ENCODE results near the gene SRGAP2C.
"Not testable (repeated sequence)": the region's sequence is repeated elsewhere in the genome, so short reads cannot be mapped to it uniquely, and the experiment has no call there.

DNA sequence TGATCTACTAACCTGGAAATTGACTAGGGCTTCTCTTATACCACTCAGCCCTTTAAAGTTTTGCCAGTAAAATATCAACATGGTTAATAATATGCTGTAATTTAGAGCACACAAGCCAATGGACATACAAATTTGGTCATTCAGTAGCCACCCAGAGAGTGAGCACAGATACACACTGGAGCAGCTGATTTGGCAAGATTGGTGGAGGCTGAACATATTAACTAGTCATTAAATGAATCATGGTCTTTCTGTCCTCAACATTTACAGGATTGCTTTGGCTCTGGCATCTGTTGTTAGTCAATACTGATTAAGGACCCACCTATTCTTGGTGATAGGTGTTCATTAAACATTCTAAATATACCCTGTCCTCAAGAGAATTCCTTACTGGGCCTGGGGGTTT lies 130.7 kb downstream of the SRGAP2C start:
- TF ChIP-seq CTCF (IDR thresholded peaks at IDR 0.05; ENCODE audit: low read depth, low read length, missing input control); SP1 (IDR thresholded peaks at IDR 0.05); JUND (IDR thresholded peaks at IDR 0.05); NR2F2 (IDR thresholded peaks at IDR 0.05); RAD21 (IDR thresholded peaks at IDR 0.05); TAF1 (conservative IDR thresholded peaks at IDR 0.05); RXRA (IDR thresholded peaks at IDR 0.05); FOXA1 (IDR thresholded peaks at IDR 0.05); YY1 (IDR thresholded peaks at IDR 0.05); HNF4A (conservative IDR thresholded peaks at IDR 0.05): not testable (repeated sequence)
- TF ChIP-seq, protein P1, sequence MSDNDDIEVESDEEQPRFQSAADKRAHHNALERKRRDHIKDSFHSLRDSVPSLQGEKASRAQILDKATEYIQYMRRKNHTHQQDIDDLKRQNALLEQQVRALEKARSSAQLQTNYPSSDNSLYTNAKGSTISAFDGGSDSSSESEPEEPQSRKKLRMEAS (IDR thresholded peaks at IDR 0.05), result not testable (repeated sequence)
- TF ChIP-seq, protein P2, sequence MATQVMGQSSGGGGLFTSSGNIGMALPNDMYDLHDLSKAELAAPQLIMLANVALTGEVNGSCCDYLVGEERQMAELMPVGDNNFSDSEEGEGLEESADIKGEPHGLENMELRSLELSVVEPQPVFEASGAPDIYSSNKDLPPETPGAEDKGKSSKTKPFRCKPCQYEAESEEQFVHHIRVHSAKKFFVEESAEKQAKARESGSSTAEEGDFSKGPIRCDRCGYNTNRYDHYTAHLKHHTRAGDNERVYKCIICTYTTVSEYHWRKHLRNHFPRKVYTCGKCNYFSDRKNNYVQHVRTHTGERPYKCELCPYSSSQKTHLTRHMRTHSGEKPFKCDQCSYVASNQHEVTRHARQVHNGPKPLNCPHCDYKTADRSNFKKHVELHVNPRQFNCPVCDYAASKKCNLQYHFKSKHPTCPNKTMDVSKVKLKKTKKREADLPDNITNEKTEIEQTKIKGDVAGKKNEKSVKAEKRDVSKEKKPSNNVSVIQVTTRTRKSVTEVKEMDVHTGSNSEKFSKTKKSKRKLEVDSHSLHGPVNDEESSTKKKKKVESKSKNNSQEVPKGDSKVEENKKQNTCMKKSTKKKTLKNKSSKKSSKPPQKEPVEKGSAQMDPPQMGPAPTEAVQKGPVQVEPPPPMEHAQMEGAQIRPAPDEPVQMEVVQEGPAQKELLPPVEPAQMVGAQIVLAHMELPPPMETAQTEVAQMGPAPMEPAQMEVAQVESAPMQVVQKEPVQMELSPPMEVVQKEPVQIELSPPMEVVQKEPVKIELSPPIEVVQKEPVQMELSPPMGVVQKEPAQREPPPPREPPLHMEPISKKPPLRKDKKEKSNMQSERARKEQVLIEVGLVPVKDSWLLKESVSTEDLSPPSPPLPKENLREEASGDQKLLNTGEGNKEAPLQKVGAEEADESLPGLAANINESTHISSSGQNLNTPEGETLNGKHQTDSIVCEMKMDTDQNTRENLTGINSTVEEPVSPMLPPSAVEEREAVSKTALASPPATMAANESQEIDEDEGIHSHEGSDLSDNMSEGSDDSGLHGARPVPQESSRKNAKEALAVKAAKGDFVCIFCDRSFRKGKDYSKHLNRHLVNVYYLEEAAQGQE (IDR thresholded peaks at IDR 0.05), result not testable (repeated sequence)
